Inferior parietal cortex (tissue), 1 donor: ENCODE measurements around the gene SLC25A10.
"Not testable (repeated sequence)": the region's sequence is repeated elsewhere in the genome, so short reads cannot be mapped to it uniquely, and the experiment has no call there.

ENCODE experiments used
- DNase-seq: peaks from one replicate; pipeline ENCODE4 v3.0.0-alpha.2; 2016; ENCODE audit errors: extremely low spot score

SLC25A10 gene

DNA sequence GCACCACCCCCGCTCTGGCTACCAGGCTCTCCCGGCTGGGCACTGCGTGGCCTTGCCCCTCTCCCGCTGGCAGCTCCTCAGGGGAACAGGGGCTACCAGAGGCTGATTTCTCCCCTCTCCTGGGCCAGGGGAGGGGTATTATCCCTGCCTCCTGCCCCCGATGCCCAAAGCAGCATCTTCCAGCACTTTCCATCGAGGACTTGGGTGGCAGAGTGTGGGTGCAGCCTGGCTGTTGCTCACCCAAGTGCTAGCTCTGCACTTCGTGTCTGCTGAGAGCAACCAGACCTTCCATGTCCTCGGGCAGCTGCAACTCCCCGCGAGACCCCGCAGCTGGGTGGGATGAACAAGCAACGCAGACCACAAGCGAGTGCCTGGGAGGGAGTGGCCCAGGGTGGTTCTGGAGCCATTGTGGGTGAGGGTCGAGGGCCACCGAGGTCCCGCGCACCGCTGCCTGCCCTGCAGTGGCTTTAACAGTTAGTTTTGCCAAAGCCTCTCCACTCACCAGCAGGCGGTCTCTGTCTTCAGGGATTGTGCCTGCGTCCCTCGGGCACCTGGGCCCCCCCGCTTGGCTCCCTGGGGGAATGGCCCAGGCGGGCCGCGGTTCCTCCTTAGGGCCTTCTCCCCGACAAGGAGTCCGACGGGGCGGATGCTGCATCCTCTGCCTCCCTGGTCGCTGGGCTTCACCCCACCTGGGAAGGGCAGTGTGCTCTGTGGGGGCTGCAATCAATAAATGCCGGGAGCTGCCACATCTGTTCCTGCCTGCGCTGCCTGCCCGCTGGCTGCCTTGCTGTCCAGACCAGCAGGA lies 8.4 kb downstream of the SLC25A10 start:
- no peak for DNase-seq

DNA sequence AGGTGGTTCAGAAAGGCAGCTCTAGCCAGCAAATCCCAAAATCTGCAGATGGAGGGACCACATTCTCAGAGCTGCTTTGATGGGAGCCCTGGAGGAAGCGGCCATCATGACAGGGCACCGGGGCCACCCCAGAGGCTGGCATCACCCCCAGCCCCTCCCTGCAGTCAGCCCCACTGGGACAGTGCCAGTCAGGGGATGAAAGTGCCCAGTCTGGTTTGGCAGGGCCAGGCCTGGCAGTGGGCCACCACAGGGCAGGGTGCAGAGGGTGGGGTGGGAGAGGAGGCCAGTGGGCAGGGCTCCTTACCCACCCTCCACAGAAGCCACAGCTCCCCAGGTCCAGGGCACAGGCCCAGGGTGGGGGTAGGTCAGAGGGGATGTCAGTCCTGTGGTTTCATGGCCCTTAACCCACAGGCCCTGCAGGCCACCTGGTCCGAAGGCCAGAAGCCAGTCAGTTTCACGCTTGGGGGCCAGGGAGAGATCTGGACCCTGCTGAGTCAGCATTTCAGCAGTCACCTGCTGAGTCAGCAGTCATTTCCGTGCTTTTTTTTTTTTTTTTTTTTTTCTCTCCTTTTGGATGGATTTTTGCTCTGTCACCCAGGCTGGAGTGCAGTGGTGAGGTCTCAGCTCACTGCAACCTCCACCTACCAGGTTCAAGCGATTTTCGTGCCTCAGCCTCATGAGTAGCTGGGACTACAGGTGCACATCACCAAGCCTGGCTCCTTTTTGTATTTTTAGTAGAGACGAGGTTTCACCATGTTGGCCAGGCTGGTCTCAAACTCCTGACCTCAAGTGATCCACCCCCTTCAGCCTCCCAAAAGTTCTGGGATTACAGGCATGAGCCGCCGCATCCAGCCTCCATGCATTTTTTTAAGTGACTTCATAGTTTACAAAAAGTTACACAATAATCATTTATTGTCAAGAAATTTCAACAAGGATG lies 10.4 kb downstream of the SLC25A10 start:
- DNase-seq: no peak

DNA sequence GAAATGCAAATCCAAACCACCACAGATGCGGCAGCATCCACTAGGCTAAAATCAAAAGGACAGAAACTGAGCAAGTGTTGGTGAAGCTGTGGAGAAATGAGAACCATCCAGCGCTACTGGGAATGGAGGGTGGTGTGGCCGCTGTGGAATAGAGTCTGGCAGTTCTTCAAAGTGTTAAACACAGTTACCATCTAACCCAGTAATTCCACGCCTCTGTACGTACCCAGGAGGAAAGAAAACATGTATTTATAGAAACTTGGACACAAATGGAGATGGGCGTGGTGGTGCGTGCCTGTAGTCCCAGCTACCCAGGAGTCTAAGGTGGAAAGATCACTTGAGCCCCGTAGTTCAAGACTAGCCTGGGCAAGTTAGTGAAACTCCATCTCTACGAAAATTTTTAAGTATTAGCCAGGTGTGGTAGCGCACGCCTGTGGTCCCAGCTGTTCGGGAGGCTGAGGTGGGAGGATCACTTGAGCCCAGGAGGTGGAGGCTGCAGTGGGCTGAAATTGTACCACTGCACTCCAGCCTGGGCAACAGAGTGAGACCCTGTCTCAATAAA lies 11.6 kb downstream of the SLC25A10 start:
- no peak for DNase-seq

DNA sequence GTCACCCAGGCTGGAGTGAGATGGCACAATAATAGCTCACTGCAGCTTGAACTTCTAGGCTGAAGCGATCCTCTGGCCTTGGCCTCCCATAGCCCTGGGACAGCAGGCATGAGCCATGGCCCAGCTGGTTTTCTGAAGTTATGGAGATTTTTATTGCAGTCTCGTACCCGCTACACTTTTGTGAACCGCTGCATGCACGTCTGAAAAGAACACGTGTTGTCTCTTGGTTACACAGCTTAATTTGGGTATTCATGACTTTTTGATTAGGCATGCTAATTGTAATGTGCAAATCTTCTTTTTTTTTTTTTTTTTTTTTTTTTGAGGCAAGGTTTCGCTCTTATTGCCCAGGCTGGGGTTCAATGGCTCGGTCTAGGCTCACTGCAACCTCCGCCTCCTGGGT lies 13.4 kb downstream of the SLC25A10 start:
- DNase-seq: no peak

DNA sequence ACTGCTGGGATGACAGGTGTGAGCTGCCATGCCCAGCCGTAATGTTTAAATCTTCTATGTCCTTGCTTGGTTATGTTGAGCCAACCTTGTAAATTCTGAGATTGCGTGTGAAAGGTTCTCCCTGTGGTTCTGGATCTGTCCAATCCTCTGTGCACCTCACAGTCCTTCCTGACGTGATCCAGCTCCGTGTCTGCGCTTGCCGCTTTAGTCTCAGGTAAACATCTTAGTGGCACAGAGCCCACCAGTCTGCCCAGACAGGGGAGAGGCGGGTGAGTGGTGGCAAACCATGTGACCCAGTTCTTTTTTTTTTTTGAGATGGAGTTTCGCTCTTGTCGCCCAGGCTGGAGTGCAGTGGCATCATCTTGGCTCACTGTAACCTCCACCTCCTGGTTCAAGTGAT lies 13.9 kb downstream of the SLC25A10 start:
- DNase-seq: no peak

DNA sequence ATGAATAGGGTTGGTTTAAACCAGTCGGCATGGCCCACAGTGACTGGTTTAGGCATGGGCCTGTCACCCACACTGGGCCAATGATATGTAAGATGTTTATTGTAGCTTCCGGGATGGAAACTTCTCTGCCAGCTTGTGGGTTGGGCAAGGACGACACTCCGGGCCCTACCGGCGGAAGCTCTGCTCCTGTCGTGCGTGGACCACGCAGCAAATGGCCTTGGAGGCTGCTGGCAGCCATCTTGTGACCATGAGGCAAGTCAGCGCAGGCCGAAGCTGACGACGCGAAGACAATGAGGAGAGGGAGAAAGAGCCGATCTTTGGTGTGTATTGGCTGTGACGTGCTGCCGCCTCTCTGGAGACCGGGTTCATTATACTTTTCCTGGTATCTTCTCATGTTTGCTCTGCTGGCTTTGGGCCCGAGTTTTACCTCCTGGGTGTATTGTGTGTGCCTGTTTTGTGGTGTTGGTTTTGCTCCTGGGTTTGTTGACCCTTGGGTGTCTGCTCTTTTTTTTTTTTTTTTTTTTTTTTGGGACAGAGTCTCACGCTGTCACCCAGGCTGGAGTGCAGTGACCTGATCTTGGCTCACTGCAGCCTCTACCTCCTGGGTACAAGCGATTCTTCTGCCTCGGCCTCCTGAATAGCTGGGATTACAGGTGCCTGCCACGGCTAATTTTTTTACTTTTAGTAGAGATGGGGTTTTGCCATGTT lies 15.4 kb downstream of the SLC25A10 start:
- no peak for DNase-seq

DNA sequence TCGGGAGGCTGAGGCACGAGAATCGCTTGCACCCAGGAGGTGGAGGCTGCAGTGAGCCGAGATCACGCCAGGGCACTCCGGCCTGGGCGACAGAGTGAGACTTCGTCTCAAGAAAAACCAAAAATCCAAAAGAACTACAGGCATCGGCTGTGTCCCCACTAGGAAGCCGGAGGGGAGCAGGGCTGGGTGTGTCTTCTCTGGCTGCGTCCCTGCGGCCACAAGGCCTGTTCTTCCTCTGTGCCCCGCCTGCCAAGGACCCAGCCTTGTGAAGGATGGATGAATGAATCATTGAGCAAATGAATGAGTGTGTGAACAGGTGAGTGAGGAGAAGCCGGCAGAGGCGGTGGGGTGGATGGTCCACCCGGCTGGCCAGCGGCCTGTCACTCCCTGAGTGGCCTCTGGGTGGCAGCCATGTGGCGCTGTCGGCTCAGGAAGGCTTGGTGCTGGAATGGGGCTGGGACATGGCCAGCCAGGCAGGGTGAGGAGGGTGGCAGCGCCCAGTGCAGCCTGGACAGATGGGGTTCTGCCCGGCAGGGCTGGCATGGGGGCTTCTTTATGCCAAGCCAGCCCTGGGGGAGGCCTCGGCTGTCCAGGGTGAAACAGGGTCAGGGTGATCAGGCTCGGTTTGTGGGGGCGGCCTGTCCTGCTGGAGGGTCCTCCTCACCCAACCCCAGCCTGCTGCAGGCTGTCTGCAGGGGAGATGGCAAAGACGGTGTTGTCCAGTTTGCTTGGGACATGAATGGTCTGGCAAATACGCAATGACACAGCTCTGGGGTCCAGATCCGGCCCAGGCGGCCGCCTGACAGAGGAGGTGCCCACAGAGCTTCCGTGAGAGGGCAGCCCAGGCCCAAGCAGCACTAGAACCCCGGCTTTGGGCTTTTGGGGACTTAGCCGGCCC lies 21.7 kb downstream of the SLC25A10 start:
- peak; percentile 77 for DNase-seq

DNA sequence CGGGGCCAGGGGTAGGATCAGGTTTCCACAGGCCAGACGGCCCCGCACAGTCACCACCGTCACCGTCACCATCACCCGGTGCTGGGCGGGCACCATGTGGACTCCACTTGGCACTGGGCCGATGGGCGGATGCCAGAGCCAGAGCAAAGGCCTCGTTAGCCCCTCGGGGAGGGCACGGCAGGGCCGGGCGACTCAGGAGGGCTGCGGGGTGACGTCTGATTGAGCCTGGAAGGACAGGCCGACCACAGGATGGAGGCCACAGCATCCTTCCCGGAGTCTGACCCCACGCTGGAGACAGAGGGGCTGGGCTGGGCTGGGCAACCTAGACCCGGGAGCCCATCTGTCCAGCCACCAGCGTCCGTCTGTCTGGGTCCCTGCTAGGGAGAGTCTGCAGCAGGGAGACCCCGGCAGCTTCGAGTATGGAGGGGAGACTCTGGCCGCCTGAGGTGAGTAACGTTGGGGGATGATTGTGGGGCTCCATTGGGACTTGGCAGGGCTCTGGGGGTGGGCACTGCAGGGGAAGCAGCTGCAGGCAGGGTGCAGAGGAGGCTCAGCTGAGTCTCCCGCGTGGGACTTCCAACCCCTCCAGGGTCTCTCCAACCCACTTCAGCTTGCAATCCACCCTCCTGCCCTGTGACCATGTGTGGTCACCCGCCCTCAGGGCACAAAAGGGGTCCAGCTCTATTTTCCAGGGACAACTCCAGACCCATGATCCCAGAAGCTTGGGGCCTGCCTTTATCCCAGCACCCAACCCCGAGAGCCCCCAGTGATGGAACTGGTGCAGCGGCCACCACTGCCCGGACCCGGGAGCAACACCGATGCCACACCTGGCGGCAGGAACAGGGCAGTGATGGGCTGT lies 22.6 kb downstream of the SLC25A10 start:
- DNase-seq: no peak

DNA sequence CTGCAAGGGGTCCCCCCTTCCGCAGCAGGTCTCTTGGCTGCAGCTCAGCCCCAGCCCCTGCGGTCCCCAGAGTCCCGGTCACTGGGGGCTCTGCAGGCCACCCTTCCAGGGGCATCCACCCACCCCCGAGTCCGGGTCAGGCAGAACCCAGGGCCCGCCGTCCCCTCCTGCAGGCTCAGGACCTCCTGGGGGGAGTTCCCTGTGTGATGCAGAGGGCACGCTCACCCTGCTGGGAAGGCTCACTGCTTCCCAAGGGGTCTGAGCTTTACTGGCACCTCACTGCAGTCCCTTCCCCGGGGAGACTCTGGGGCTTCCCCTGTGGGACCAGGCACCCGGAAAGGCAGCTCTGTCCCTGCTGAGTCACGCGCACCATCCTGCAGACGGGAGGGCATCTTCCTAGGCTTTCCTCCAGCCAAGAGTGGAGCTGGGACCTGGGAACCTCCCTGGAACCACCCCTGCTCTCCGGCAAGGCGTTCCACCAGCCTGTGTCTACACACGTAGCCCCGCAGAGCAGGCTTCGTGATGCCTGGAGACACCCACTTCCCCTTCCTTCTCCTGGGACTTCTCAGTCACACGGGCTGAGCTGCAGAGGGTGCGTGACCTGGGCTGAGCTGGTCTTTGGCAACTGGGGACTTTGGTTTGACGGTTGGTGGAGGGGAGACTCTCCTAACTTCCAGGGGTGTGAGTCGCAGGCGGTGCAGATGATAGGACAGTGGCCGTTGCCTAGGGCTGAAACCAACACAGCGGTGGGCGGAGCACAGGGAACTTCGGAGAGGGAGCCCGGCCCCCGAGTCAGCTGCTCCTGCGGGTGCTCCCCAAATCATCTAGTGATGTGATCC lies 23.4 kb downstream of the SLC25A10 start:
- DNase-seq: no peak

DNA sequence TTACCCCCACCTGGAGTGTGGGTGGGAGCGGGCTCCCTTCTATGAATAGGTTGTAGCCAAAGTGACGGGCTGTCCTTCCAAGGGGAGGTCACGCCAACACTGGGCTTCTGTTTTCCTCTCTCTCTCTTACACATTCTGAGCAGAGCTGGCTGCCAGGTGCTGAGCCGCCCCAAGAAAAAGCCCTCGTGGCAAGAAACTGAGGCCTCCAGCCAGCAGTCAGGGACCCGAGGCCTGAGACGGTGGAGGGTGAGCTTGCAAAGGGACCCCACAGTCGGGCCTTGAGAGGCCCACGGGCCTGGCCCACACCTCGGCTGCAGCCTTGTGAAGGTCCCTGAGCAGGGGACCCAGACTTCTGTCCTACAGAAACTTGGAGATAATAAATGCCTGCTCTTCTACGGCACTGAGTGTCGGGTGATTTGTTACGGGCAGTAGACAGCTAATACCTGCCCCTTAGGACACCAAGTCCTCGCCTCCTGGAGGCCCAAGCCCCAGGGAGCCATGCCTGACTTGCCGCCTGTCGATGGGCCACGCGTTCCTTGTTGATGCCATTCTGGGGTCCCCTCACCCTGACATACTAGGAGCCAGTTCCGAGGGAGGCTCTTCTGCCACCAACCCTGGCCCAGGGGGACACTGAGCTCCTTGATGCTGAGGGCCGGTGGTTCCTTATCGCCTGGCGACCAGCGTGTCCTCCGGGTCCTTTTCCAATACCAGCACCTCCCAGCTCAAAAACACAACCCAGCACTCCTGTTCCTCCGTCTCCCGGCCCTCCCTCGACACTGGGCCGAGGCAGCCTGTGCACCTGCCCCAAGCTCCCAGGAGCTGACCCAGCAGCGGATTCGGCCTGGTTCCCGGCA lies 26.1 kb downstream of the SLC25A10 start:
- DNase-seq: no peak

DNA sequence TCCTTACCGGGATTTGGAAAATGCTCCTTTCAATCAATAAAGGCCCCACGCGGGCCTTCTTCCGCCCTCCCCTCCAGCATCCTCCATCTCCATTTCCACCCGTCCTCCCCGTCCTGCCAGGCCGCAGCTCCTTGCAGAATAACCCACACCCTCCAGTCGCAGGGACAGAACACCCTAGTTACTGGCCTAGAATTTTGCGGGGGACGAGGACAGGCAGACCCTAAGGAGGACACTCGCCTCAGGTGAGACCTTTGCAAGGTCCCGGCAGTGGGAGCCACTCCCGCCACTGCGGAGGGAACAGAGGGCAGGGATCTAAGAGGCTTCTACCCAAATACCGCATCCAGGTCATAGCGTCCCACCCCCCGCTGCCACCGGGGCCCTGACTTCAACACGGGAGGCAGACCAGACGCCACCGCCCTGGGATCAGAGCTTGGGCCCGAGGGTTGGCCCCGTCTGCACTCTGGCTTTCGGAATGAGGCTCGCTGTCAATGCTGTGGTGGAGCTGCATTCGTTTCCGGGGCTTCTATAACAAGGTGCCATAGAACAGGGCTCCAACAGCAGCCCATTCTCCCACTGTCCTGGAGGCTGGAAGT lies 26.8 kb downstream of the SLC25A10 start:
- DNase-seq: no peak

DNA sequence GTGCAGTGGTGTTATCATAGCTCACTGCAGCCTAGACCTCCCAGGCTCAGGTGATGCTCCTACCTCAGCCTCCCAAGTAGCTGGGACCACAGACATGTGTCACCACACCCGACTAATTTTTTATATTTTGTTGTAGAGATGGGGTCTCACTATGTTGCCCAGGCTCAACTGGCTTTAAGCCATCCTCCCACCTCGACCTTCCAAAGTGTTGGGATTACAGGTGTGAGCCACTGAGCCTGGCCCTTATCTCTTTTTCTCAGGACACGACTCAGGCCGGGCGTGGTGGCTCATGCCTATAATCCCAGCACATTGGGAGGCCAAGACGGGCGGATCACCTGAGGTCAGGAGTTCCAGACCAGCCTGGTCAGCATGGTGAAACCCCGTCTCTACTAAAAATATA lies 27.5 kb downstream of the SLC25A10 start:
- DNase-seq: not testable (repeated sequence)

DNA sequence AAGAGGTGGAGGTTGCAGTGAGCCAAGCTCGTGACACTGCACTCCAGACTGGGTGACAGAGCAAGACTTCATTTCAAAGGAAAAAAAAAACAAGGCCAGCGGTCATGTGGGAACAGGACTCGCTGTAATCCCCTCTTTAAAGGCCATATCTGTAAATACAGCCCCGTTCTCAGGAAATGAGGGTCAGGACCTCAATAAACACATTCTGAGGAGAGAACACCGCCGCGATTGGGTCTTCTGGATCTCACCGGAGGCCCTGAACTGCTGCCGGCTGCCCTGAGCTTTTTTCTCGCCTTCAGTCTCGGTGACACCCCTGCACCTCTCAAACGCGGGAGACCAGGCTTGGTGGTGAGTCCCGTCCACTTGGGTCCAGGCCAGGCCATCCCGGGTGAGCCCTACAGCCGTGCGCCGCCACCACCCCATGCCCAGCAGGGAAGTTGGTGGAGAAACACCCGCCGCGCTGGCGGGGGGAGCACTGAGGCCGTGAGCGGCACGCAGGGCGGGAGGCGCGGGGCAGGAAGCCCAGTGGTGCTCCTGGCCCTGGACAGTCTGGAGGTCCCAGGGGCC lies 28.4 kb downstream of the SLC25A10 start:
- DNase-seq: no peak

DNA sequence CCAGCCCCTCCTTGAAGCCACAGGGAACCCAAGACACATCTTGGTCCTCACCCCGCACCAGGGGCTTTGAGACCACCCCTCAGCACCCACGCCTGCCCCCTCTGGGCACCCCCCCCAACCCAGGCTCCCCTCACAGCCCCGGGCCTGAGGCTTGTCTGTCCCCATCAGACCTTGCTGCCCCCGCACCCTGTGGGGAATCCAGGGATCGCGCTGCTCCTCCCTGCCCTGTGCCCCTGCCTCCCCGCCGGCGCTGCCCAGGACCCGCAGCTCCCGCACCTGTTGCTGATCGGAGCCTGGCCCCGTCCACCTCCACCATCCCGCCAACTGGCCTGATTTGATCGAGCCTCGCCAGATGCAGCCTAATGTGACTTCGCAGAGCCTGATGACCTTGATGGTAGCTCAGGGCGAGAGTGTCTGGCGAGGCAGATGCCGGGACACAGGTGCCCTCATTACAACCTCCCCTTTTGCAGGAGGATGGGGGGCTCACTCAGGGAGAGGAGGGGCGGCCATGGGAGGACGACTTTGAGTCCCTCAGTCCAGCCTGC lies 29.0 kb downstream of the SLC25A10 start:
- DNase-seq: no peak

DNA sequence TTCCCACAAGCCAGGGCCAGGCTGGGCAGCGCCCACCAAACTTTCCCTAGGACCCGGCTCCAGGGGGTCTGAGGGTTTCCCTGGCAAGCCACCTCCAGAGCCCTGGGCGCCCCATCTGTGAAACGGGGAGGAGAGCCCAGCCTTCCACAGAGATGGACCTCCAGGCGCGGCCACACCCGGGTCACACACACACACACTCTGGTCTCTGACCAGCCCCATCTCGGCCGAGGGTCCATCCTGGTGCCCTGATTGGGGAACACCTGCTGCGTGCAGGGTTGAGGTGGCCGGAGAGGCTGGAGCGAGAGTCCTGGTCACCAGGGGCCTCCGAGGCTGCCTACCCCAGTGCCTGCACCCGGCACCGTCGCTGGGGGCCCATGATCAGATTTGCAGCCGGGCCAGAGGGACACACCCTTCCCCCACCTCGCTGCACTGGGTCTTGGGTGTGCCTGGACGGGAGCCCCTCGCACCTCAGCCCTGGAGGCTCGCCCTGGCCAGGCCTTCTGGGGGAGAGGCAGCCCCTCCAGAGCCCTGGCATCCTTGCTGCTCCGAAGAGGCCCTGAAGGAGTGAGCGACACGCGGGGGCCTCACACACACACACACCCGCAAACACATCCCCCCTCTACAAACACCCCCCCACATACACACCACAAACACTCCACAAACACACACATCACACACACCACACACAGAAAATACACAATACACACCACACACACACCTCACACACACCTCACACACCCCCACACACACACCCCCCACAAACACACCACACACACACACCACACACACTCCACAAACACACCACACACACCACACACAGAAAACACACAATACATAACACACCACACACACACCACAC lies 29.7 kb downstream of the SLC25A10 start:
- no peak for DNase-seq
